IPS DF 6.9 (cell line): Measurements from ENCODE around the gene SDHC.

Experiments
- DNase-seq: peaks from one replicate; pipeline ENCODE4 v3.0.0-alpha.2; 2013; ENCODE audit warnings: low read depth, low spot score
- H3K27ac ChIP-seq: one replicate; pipeline ENCODE4 v1.5.1; 2013; ENCODE audit warnings: low read length, control low read depth
- H3K27me3 ChIP-seq: 2 replicates; pipeline ENCODE4 v1.6.1; 2013; ENCODE audit warnings: mild to moderate bottlenecking, low read length; ENCODE audit not compliant: control insufficient read depth, insufficient read depth
- H3K36me3 ChIP-seq: 2 replicates; pipeline ENCODE4 v1.6.1; 2013; ENCODE audit warnings: low read length; ENCODE audit not compliant: control insufficient read depth, insufficient read depth
- H3K4me1 ChIP-seq: 2 replicates; pipeline ENCODE4 v1.6.1; 2013; ENCODE audit warnings: low read length; ENCODE audit not compliant: control insufficient read depth, insufficient read depth
- H3K4me3 ChIP-seq: 2 replicates; pipeline ENCODE4 v1.5.1; 2013; ENCODE audit warnings: mild to moderate bottlenecking, low read length
- H3K9me3 ChIP-seq: 2 replicates; pipeline ENCODE4 v1.6.1; 2013; ENCODE audit warnings: low read length, inconsistent platforms; ENCODE audit not compliant: control insufficient read depth, insufficient read depth
- WGBS: extraction: QIAGEN DNeasy Blood & Tissue Kit; methylation state at CpG from one replicate; pipeline ENCODE4 v1.1.7; 2013; ENCODE audit warnings: mixed read lengths, missing lambda C conversion rate; ENCODE audit not compliant: insufficient read length, insufficient coverage; 5-methylcytosine and 5-hydroxymethylcytosine counted together

The SDHC gene

GRCh38 chr1:161314201-161314981 is at the start of gene SDHC:
Gene SDHC (plus strand): TSS chr1:161314381. CDS start chr1:161314406, 25 bp downstream.
- peaks cover 2% of the 10 kb centered on the region; the same call in 1 of the 2 replicates for H3K4me1 ChIP-seq
- peak within 1 kb of the TSS; percentile 96 for H3K4me3 ChIP-seq
- no CpG with 5 or more reads among the region's 45 CpGs for WGBS
- H3K36me3 ChIP-seq, result no peaks in the 10 kb centered on the region
- H3K27ac ChIP-seq, result no peak within 1 kb of the TSS
- no peaks in the 10 kb centered on the region for H3K9me3 ChIP-seq
- H3K27me3 ChIP-seq, result no peaks in the 10 kb centered on the region
- DNase-seq, result peak; percentile 74

- no CpG with 5 or more reads among the region's 5 CpGs for WGBS
- H3K36me3 ChIP-seq, result no peaks in the 10 kb centered on the region
- H3K4me1 ChIP-seq, result no peaks in the 10 kb centered on the region
- no peaks in the 10 kb centered on the region for H3K9me3 ChIP-seq
- no peak overlapping the region for H3K27ac ChIP-seq
- DNase-seq, result no peak
- peaks cover 2% of the 10 kb centered on the region; the same call in 1 of the 2 replicates for H3K27me3 ChIP-seq
- no peak overlapping the region for H3K4me3 ChIP-seq
Measured at GRCh38 chr1:161265305-161265704, 48.9 kb upstream of the SDHC start.

GRCh38 chr1:161266202-161266601 is 48.0 kb upstream of the SDHC start:
- H3K4me3 ChIP-seq, result no peak overlapping the region
- no peaks in the 10 kb centered on the region for H3K9me3 ChIP-seq
- no peaks in the 10 kb centered on the region for H3K4me1 ChIP-seq
- no peak for DNase-seq
- H3K27me3 ChIP-seq, result no peaks in the 10 kb centered on the region
- no CpG with 5 or more reads among the region's 3 CpGs for WGBS
- H3K27ac ChIP-seq, result no peak overlapping the region
- no peaks in the 10 kb centered on the region for H3K36me3 ChIP-seq

- no peaks in the 10 kb centered on the region for H3K27me3 ChIP-seq
- WGBS, result no CpG with 5 or more reads among the region's 2 CpGs
- no peak for DNase-seq
- H3K9me3 ChIP-seq, result no peaks in the 10 kb centered on the region
- H3K4me3 ChIP-seq, result no peak overlapping the region
- H3K27ac ChIP-seq, result no peak overlapping the region
- no peaks in the 10 kb centered on the region for H3K36me3 ChIP-seq
- H3K4me1 ChIP-seq, result no peaks in the 10 kb centered on the region
Measured at GRCh38 chr1:161266836-161267235, 47.3 kb upstream of the SDHC start.

- no peak for DNase-seq
Measured at GRCh38 chr1:161267321-161267720, 46.9 kb upstream of the SDHC start.

GRCh38 chr1:161273402-161273801 is 40.8 kb upstream of the SDHC start:
- WGBS, result no CpG with 5 or more reads among the region's 3 CpGs
- Histone ChIP-seq H3K36me3 (no peaks in the 10 kb centered on the region), H3K27me3 (no peaks in the 10 kb centered on the region), H3K4me1 (no peaks in the 10 kb centered on the region), H3K27ac (no peak overlapping the region), H3K9me3 (no peaks in the 10 kb centered on the region), H3K4me3 (no peak overlapping the region)
- no peak for DNase-seq

More at GRCh38 chr1:161267321-161267720, 46.9 kb upstream of the SDHC start:
- Histone ChIP-seq H3K36me3 (no peaks in the 10 kb centered on the region), H3K27ac (no peak overlapping the region), H3K4me1 (no peaks in the 10 kb centered on the region), H3K27me3 (no peaks in the 10 kb centered on the region), H3K4me3 (no peak overlapping the region), H3K9me3 (no peaks in the 10 kb centered on the region)
- WGBS, result no CpG with 5 or more reads among the region's 3 CpGs

GRCh38 chr1:161274874-161275273 is 39.3 kb upstream of the SDHC start:
- Histone ChIP-seq H3K4me1 (no peaks in the 10 kb centered on the region), H3K27me3 (no peaks in the 10 kb centered on the region), H3K4me3 (no peak overlapping the region), H3K9me3 (no peaks in the 10 kb centered on the region), H3K36me3 (no peaks in the 10 kb centered on the region), H3K27ac (no peak overlapping the region)
- WGBS, result no CpG with 5 or more reads among the region's 3 CpGs
- DNase-seq, result no peak

GRCh38 chr1:161282991-161283390 is 31.2 kb upstream of the SDHC start:
- H3K27ac ChIP-seq, result no peak overlapping the region
- no CpG with 5 or more reads among the region's 1 CpG for WGBS
- DNase-seq, result no peak
- no peaks in the 10 kb centered on the region for H3K36me3 ChIP-seq
- no peaks in the 10 kb centered on the region for H3K9me3 ChIP-seq
- no peaks in the 10 kb centered on the region for H3K4me1 ChIP-seq
- H3K27me3 ChIP-seq, result no peaks in the 10 kb centered on the region
- no peak overlapping the region for H3K4me3 ChIP-seq

- H3K36me3 ChIP-seq, result no peaks in the 10 kb centered on the region
- no peak overlapping the region for H3K27ac ChIP-seq
- WGBS, result no CpG with 5 or more reads among the region's 2 CpGs
- no peak overlapping the region for H3K4me3 ChIP-seq
- no peaks in the 10 kb centered on the region for H3K4me1 ChIP-seq
- DNase-seq, result no peak
- H3K27me3 ChIP-seq, result no peaks in the 10 kb centered on the region
- no peaks in the 10 kb centered on the region for H3K9me3 ChIP-seq
Measured at GRCh38 chr1:161285113-161285512, 29.1 kb upstream of the SDHC start.

GRCh38 chr1:161285521-161285920 is 28.7 kb upstream of the SDHC start:
- Histone ChIP-seq H3K36me3 (no peaks in the 10 kb centered on the region), H3K9me3 (no peaks in the 10 kb centered on the region), H3K27me3 (no peaks in the 10 kb centered on the region), H3K27ac (no peak overlapping the region), H3K4me3 (no peak overlapping the region), H3K4me1 (no peaks in the 10 kb centered on the region)
- DNase-seq, result no peak
- no CpG with 5 or more reads among the region's 5 CpGs for WGBS
